Prostate gland (tissue), 2 donors: ENCODE data around the gene ABCC6.

Experiments used
- CTCF ChIP-seq, 4 experiments: fragments of 200-600 bp in 2 of 4; fragments of 450-650 bp in 2 of 4; sonication (generic) in 2 of 4; IDR thresholded peaks; 1 replicate in 3 of 4; 2 replicates in 1 of 4; pipeline ENCODE4 v1.5.1; 2016 to 2019; ENCODE audit warnings: antibody characterized with exemption in 4 of 4, mild to moderate bottlenecking in 2 of 4, moderate library complexity in 2 of 4
- POLR2A ChIP-seq: fragments of 450-650 bp; IDR thresholded peaks from one replicate; pipeline ENCODE4 v1.6.1; 2016; ENCODE audit warnings: antibody characterized with exemption, mild to moderate bottlenecking

DNA sequence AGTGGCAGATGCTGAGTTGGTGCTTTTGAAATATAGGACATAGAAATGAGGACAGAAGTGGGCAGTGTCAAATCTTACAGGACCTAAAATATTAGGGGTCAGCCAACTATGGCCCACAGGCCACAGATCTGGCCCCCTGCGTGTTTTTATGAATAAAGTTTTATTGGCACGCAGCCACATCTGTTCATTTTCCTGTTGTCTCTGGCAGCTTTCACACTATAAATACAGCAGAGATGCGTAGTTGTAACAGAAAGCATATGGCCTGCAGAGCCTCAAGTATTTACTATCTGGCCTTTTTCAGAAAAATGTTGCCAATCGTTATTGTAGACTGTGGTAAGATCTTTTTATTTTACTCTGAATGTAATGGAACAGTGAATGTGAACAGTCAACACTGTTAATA lies 82.8 kb downstream of the ABCC6 start:
- no peak for TF ChIP-seq CTCF (IDR thresholded peaks at IDR 0.05)
- TF ChIP-seq POLR2A, result no peak
